SK-N-SH treated with all-trans-retinoic acid at 6 μM for 48 hours (cell line): ENCODE results near the gene SCN8A.

Experiments
- CREB5 ChIP-seq: fragments of 250-450 bp; sonication (Bioruptor Pico); IDR thresholded peaks from 2 replicates; pipeline ENCODE4 v1.5.1; 2020; ENCODE audit warnings: low read depth, mild to moderate bottlenecking, moderate library complexity
- CSDC2 ChIP-seq: fragments of 250-450 bp; sonication (Bioruptor Pico); IDR thresholded peaks from 2 replicates; pipeline ENCODE4 v1.5.0; 2020; ENCODE audit warnings: mild to moderate bottlenecking, moderate library complexity
- PPARA ChIP-seq: fragments of 250-450 bp; sonication (Bioruptor Pico); IDR thresholded peaks from 2 replicates; pipeline ENCODE4 v1.5.0; 2020; ENCODE audit warnings: mild to moderate bottlenecking, borderline replicate concordance
- RARB ChIP-seq: fragments of 250-450 bp; sonication (Bioruptor Pico); IDR thresholded peaks from 2 replicates; pipeline ENCODE4 v1.8.0; 2021; ENCODE audit warnings: mild to moderate bottlenecking, moderate library complexity
- ZFP3 ChIP-seq: fragments of 250-450 bp; sonication (Bioruptor Pico); IDR thresholded peaks from 2 replicates; pipeline ENCODE4 v1.5.0; 2020; ENCODE audit warnings: mild to moderate bottlenecking, moderate library complexity
- ZFP30 ChIP-seq: fragments of 450-650 bp; formaldehyde crosslinking; IDR thresholded peaks from 2 replicates; pipeline ENCODE4 v1.5.0; 2022; ENCODE audit warnings: mild to moderate bottlenecking, moderate library complexity
- ZNF565 ChIP-seq: fragments of 450-650 bp; formaldehyde crosslinking; conservative IDR thresholded peaks from 2 replicates; pipeline ENCODE4 v1.5.0; 2020; ENCODE audit warnings: low read depth, mild to moderate bottlenecking, moderate library complexity
- TF ChIP-seq, protein P1 (sequence below): fragments of 250-450 bp; sonication (Bioruptor Pico); IDR thresholded peaks from 2 replicates; pipeline ENCODE4 v1.8.0; 2020; ENCODE audit warnings: mild to moderate bottlenecking, moderate library complexity, borderline replicate concordance
- TF ChIP-seq, protein P2 (sequence below): fragments of 250-450 bp; sonication (Bioruptor Pico); IDR thresholded peaks from 2 replicates; pipeline ENCODE4 v1.8.0; 2021; ENCODE audit warnings: low read depth, mild to moderate bottlenecking, moderate library complexity, borderline replicate concordance

DNA sequence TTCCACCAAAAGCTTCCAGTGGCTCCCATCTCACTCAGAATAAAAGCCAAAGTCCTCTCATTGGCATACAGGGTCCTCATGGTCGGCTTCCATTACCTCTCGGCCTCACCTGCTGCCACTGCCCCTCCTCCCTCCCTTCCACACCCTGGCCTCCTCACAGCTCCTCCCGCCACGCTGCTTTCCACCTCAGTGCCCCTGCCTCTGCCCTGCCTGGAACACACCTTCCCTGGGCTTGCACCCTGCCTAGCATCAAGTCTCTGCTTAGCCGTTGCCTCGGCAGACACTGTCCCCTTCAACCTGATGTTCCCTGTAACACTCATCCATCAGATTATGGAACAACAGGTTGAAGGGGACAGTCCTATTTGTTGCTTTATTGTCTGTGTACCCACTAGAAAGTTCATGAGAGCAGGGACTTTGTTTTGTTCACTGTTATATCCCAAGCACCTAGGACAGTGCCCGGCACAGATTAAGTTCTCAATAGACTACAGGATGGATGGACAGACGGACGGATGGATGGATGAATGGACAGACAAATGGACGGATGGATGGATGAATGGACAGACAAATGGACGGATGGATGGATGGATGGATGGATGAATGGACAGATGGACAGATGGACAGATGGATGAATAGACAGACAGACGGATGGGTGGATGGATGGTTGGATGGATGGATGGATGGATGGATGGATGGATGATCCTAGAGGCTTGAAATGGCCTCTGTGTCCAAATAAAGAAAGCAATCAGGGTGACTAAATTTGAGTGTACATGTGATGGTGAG lies 242.6 kb downstream of the SCN8A start:
- TF ChIP-seq RARB (CRISPR knock-in tag) (no peak), ZNF565 (CRISPR knock-in tag) (no peak), ZFP3 (CRISPR knock-in tag) (no peak), PPARA (no peak), ZFP30 (CRISPR knock-in tag) (no peak), CREB5 (CRISPR knock-in tag) (no peak), CSDC2 (CRISPR knock-in tag) (no peak)
- TF ChIP-seq, protein P1, sequence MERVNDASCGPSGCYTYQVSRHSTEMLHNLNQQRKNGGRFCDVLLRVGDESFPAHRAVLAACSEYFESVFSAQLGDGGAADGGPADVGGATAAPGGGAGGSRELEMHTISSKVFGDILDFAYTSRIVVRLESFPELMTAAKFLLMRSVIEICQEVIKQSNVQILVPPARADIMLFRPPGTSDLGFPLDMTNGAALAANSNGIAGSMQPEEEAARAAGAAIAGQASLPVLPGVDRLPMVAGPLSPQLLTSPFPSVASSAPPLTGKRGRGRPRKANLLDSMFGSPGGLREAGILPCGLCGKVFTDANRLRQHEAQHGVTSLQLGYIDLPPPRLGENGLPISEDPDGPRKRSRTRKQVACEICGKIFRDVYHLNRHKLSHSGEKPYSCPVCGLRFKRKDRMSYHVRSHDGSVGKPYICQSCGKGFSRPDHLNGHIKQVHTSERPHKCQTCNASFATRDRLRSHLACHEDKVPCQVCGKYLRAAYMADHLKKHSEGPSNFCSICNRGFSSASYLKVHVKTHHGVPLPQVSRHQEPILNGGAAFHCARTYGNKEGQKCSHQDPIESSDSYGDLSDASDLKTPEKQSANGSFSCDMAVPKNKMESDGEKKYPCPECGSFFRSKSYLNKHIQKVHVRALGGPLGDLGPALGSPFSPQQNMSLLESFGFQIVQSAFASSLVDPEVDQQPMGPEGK (CRISPR knock-in tag), result no peak
- TF ChIP-seq, protein P2, sequence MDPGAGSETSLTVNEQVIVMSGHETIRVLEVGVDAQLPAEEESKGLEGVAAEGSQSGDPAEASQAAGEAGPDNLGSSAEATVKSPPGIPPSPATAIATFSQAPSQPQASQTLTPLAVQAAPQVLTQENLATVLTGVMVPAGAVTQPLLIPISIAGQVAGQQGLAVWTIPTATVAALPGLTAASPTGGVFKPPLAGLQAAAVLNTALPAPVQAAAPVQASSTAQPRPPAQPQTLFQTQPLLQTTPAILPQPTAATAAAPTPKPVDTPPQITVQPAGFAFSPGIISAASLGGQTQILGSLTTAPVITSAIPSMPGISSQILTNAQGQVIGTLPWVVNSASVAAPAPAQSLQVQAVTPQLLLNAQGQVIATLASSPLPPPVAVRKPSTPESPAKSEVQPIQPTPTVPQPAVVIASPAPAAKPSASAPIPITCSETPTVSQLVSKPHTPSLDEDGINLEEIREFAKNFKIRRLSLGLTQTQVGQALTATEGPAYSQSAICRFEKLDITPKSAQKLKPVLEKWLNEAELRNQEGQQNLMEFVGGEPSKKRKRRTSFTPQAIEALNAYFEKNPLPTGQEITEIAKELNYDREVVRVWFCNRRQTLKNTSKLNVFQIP (CRISPR knock-in tag), result no peak
